ENCODE results near the gene BCORL1.

DNA sequence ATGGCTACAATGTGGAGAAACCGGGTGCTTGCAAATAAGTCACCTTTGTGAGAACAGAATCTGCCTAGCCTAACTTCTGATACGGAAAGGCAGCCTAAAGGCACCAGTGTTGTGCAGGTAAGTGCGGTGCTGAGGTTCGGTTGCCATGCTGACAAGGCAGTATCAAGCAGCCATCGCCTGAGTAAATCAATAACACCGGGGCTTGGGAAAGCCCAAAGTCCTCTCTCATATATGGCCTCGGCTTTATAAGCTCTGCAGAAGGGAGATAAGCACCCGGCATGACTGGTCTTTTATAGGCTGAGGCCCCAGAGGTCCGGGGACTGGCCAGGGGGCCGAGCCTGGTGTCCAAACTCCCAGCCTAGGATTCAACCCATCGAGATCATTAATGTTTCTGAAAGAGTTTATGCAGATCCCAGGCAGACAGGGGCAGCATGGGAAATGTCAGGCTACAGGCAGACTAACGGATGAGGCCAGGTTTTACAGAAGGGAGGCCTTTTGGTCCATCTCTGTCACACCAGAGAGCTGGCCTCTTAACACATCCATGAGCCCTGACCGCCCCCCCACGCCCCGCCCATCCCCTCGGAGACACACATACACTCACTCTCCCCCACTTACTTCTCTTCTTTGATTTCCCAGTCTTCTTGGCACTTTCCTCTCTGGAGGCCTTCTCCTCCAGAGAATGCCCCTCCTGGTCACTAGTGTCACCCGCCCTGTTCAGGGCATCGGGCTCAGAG, 89.3 kb downstream of the BCORL1 start:
- TF ChIP-seq CTCF (IDR thresholded peaks at IDR 0.05; ENCODE audit: extremely low read depth in 1 of 2, insufficient read depth in 1 of 2, low read depth in 1 of 2, low read length in 2 of 2) (no peak), POLR2AphosphoS5 (IDR thresholded peaks at IDR 0.05; ENCODE audit: insufficient read depth, low read depth, low read length) (no peak), MAX (IDR thresholded peaks at IDR 0.05; ENCODE audit: insufficient read depth, insufficient read length) (no peak), FOS (IDR thresholded peaks at IDR 0.05; ENCODE audit: borderline replicate concordance, insufficient read depth, low read length) (no peak), POLR2A (IDR thresholded peaks at IDR 0.05; ENCODE audit: low read depth, low read length) (no peak), EZH2 (IDR thresholded peaks at IDR 0.05; ENCODE audit: borderline replicate concordance, low read depth, low read length, severe bottlenecking) (no peak), MYC (IDR thresholded peaks at IDR 0.05; ENCODE audit: low read depth, low read length) (no peak)

Data from endothelial cell of umbilical vein (primary cell).